NCI-H82 treated with DMSO at 0.1 percent for 48 hours (cell line): ENCODE measurements around the gene CCDC87.
"Not testable (repeated sequence)": the region's sequence is repeated elsewhere in the genome, so short reads cannot be mapped to it uniquely, and the experiment has no call there.

Experiments
- DNase-seq: peaks from one replicate; lab custom pipeline; 2025; ENCODE audit not compliant: unreplicated experiment; lab: John Stamatoyannopoulos, UW

CCDC87 gene

DNA sequence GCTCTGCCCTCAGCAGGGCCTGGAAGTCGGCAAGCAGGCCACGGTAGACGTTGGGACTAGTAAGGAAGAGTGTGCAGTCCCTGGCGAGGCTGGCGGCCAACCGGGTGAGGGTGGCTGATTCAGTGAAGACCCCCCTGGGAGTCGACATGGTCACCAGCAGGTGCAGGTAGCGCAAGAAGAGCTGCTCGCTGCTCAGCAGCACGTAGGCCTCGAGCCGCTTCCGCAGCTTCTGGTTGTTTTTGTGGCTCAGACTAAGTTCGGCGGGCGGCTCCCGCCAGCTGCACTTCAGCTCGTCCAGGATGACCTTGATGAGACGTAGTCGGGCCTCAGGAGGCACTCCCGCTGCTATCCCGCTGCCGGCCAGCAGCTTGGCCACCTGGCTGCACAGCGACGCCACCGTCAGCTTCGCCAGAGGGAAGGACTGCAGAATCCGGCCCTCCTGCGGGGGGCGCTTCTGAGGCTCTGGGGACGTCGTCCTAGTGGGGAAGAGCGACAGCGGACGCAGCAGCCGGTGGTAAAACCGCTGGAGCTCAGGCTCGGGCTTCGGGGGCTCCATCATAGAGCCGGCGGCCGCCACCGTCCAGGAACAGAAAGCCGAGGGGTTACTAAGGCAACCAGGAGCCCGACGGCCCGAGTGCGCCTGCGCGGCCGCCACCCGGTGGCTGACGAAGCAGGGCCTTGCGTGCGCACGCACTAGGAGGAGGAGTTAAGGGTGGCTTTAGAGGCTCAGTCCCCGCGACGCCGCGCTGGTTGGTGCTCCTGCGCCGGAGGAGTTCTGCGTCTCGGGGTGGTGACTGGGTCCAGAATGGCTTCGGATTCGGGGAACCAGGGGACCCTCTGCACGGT lies at the start of gene CCDC87, which contains the start of gene CCS:
Gene CCDC87 (minus strand): TSS at position 607 of the 846 bp plus-strand sequence. CDS start 48 bp downstream, at position 559.
Gene CCS (plus strand): TSS at position 729 of the 846 bp plus-strand sequence. CDS start 77 bp downstream, at position 806.
- DNase-seq: peak; percentile 78

DNA sequence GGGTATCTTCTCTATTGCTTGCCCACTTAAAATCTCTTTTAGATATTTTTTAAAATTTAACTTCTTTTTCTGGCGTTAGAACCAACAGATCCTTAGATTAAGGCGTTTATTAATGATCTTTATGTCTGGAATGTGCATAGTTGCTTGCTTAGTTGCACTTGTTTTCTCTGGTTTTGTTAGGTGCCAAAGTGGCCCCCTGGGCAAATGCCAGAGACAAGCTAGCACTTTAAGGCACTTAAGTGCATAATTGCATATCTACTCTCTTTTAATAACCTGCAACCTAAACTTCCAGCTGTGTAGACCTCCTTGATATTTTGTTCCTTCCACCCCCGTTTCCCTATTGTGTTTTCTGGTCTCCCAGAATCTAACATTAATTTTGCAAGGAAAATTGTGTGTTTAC lies 49.0 kb upstream of the CCDC87 start:
- DNase-seq: no peak

- not testable (repeated sequence) for DNase-seq
These were observed 47.0 kb upstream of the CCDC87 start for GRCh38 chr11:66639814-66640340.

- DNase-seq: no peak
These were observed 46.4 kb upstream of the CCDC87 start for GRCh38 chr11:66639066-66639813.

- DNase-seq: peak; percentile 98
These were observed 45.6 kb upstream of the CCDC87 start, which contains the start of gene RBM4 for GRCh38 chr11:66638177-66639065. RBM4 (plus strand) TSS chr11:66638703; CDS start chr11:66639712, 1,009 bp downstream.

DNA sequence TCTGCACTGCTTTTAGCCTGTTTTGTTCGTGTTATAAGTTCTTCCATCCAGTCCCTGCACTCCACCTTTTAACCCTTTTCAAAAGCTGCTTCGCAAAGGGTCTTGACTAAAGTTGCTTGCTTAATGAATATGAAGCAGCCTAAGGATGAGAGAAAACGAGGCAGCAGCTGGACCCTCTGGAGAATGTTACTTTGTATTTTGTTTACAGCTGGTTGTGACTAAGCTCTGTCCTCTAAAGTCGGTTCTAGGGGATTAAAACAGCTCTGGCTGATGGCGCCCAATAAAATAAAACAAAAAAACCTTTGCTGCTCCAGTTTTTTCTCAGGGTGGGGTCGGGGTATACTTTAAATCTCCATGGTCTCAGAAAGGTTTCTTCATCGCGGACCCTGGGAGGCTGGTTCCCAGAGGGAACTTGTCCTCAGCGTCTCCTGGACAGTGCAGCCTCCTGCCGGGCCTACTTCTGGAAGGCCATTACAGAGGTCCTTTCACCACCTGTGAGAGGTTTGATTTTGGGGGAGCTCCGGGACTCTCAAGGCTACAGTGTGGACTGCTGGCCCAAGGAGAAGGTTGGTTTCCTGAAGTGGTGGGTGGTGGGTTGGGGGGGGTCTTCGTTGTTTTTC lies 44.8 kb upstream of the CCDC87 start:
- DNase-seq: peak; percentile 45

DNA sequence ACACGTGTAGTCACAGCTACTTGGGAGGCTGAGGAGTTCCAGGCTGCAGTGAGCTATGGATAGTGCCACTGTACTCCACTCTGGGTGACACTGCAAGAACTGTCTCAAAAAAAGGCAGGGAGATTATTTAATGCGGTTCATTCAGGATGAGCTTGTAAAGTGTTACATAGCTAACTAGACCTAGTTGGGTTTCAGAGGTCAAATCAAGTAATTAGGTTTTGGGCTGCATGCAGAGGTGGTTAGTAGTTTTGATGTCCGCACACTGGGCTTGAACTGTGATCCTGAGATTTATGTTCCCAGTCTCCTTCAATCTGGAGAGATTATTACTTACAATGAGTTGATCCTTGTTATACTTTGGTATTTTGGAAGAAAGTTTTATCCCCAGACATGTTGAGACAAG lies 43.5 kb upstream of the CCDC87 start:
- peak; percentile 59 for DNase-seq

- DNase-seq: no peak
These were observed 40.1 kb upstream of the CCDC87 start for GRCh38 chr11:66632952-66633351.

DNA sequence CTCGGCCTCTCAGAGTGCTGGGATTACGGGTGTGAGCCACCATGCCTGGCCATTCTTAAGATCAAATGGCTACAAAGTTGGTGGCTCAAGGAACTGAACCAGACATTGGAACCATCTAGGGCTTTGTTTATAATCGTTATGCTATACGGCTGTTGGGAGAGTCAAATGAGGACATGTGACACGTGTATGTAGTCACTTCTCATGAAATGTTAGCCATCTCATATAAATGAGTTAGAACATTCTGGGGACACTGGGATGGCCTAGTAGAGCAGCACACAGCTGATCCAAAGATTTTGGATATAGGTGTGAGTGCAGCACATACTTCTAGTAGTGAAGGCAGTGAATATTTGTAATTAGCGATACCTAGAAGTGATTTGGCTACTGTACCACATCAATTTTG lies 39.0 kb upstream of the CCDC87 start:
- DNase-seq: no peak

GRCh38 chr11:66629356-66629755 lies 36.5 kb upstream of the CCDC87 start:
- no peak for DNase-seq

DNA sequence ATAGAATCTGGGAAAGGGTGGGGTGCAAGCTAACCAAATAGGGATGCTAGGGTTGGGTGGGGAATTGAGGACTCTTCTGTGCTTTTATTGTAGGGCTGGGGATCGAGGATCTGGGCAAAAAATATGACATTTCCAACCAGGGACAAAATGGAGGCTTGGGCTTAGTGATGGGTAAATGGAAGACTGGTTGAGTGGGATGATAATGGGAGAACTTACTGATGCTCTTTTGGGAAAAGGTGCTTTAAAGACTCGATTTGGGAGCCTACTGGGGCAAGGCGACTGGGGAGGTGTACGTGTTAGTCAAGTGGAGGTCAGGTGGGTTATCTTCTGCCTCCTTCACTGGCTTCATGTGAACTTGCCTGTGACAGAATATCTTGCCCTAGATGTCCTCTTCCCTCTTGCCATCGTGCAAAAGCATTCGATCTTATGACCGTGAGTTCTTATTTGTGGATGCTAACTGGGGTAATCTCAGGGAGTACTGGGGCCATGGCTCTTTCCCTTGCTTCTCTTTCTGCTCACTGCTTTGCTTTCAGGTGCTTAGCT lies 35.3 kb upstream of the CCDC87 start:
- no peak for DNase-seq

DNA sequence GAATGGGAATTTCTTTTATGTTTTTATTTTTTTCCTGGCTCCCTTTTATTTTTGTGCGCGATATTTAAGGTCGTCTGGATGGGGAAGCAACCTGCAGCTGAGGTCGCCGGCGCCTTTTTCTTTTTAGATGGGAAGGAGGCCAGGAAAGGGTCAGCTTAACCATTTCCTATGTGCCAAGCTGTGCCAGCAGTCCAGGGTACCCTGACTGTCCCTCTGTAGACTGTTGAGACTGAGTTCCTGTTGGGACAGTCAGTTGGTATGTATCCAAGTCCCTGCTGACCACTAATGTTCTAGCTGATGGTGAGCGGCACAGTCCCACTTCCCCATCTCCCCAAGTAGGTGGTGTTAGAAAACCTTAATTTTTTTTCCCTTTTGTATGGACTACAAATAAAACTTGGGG lies 34.1 kb upstream of the CCDC87 start:
- no peak for DNase-seq

DNA sequence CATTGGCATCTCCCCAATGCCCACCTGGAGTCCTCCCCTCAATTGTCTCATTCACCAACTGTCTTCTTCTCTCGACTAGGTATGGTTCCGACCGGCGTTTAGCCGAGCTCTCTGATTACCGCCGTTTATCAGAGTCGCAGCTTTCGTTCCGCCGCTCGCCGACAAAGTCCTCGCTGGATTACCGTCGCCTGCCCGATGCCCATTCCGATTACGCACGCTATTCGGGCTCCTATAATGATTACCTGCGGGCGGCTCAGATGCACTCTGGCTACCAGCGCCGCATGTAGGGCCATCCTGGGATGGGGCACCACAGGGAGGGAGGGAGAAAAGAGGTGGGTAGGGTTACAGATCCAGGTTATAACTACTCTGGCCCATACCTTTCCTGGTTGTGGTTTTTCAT lies 33.5 kb upstream of the CCDC87 start:
- DNase-seq: no peak

- DNase-seq: no peak
These were observed 32.9 kb upstream of the CCDC87 start for GRCh38 chr11:66625752-66626149.

- DNase-seq: no peak
These were observed 32.3 kb upstream of the CCDC87 start for GRCh38 chr11:66625041-66625751.

- no peak for DNase-seq
These were observed 31.6 kb upstream of the CCDC87 start for GRCh38 chr11:66624450-66624849.

DNA sequence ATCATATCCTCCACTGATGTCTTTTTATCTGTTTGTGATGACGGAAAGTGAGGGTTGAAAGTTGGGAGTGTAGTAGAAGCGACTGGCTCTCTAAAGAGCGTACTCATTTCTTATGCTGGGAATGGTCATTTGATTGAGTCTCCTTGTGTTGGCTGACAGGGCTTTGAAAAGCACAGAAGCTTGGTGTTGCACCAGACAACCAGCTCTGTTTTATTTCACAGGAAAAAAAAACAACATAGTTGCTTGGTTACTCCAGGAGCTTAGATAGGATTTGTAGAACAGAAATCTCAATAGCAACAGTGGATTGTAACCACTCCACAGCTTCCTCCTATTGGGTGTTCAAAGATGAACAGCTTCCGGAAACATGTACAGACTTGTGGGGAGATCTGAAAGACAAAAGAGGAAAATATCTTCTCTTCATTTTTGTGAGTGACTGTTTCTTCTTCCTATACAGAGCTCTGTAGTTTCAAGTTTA lies 26.3 kb upstream of the CCDC87 start:
- no peak for DNase-seq

DNA sequence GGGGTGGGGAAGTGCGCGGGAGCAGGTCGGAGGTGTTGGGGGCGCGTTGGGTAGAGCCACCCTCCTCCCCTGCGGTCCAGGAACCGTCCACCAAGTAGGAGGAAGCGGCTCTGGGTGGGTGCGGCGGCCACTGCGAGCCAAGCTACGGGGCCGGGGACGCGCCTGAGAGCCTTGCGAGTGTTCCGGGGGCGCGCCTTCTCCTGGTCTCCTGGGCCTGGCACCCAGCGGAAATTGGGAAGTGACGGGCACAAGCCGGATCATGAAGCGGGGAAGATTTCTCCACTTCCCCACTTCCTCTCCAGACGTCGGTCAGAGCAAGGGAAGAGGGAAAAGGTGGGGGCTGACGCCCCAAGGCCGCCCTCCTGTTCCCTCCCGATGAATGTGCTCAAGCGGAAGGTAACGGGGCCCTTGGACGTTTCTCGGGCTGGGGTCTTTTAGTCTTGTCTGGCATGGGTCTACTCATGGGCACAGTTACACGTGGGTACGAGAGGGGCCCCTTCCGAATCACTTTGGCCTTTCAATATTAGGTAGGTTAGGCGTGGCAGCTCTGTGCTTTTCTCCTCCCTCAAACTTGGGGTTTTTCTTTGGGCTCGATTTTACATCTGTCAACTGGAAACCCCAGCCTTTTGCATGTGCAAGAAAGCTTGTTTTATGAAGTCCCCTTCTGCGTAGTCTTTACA lies 24.4 kb upstream of the CCDC87 start:
- DNase-seq: no peak
